PC-9 (cell line): ENCODE results near the gene CHMP4B. TPM values are rescaled to one million over a fixed set of nuclear protein-coding genes. Genes with fewer than 3 reads are reported as not detected.
A peak's percentile ranks its signal among the peaks of the same experiment; 100 is the strongest.

Source experiments
- BruUV-seq: library from RNA; stranded (reverse); fragments of 400-500 nt; replicated peaks from 2 replicates; lab custom pipeline; 2021; lab: Mats Ljungman, UMichigan
- CTCF ChIA-PET: fragments of 300-600 bp; sonication (Branson Sonifier 250); formaldehyde crosslinking; loops from one replicate; lab custom pipeline; 2022; ENCODE audit warnings: antibody characterized with exemption; lab: Charles Lee
- POLR2A ChIA-PET: fragments of 300-600 bp; sonication (Branson Sonifier 250); formaldehyde crosslinking; loops from one replicate; lab custom pipeline; 2022; ENCODE audit warnings: antibody characterized with exemption; ENCODE audit not compliant: unreplicated experiment; lab: Charles Lee
- DNase-seq, 2 experiments: peaks; one replicate each; pipeline versions ENCODE4 v3.0.0 to v3.0.0-alpha.2; 2015 to 2022; ENCODE audit warnings: mixed read lengths in 1 of 2
- H2AFZ ChIP-seq: fragments of 200-600 bp; sonication (generic); 2 replicates; pipeline ENCODE4 v1.8.1; 2017; ENCODE audit warnings: antibody characterized with exemption
- H3F3A ChIP-seq: fragments of 200-600 bp; sonication (generic); 2 replicates; pipeline ENCODE4 v1.8.1; 2017; ENCODE audit warnings: antibody characterized with exemption, mild to moderate bottlenecking, low read depth; ENCODE audit not compliant: insufficient read depth
- H3K27ac ChIP-seq: fragments of 200-600 bp; sonication (generic); 2 replicates; pipeline ENCODE4 v1.6.1; 2016; ENCODE audit warnings: mixed run types
- H3K27me3 ChIP-seq: fragments of 200-600 bp; sonication (generic); 2 replicates; pipeline ENCODE4 v1.6.1; 2016; ENCODE audit warnings: low read depth, mixed run types; ENCODE audit not compliant: insufficient read depth
- H3K36me3 ChIP-seq: fragments of 200-600 bp; sonication (generic); 2 replicates; pipeline ENCODE4 v1.6.1; 2016; ENCODE audit warnings: low read depth, mixed run types
- H3K4me1 ChIP-seq: fragments of 200-600 bp; sonication (generic); replicated peaks from 2 replicates; pipeline ENCODE4 v1.6.1; 2016; ENCODE audit warnings: mixed run types; ENCODE audit not compliant: insufficient read depth
- H3K4me2 ChIP-seq: fragments of 200-600 bp; sonication (generic); 2 replicates; pipeline ENCODE4 v1.6.1; 2017; ENCODE audit warnings: mixed run types
- H3K4me3 ChIP-seq: fragments of 200-600 bp; sonication (generic); 2 replicates; pipeline ENCODE4 v1.6.1; 2016; ENCODE audit warnings: mixed run types
- H3K79me2 ChIP-seq: fragments of 200-600 bp; sonication (generic); 2 replicates; pipeline ENCODE4 v1.6.1; 2017; ENCODE audit warnings: low read depth, mixed run types
- H3K9me2 ChIP-seq: fragments of 200-600 bp; sonication (generic); 2 replicates; pipeline ENCODE4 v1.8.1; 2017; ENCODE audit warnings: mild to moderate bottlenecking; ENCODE audit not compliant: insufficient read depth
- H3K9me3 ChIP-seq: fragments of 200-600 bp; sonication (generic); 2 replicates; pipeline ENCODE4 v1.8.1; 2016; ENCODE audit warnings: low read depth; ENCODE audit not compliant: insufficient read depth
- H4K20me1 ChIP-seq: fragments of 200-600 bp; sonication (generic); 2 replicates; pipeline ENCODE4 v1.8.1; 2017; ENCODE audit not compliant: insufficient read depth
- CTCF ChIP-seq: fragments of 200-600 bp; sonication (generic); conservative IDR thresholded peaks from 2 replicates; pipeline ENCODE4 v1.6.1; 2017; ENCODE audit warnings: mixed run types, antibody characterized with exemption, mild to moderate bottlenecking, moderate library complexity
- EZH2 ChIP-seq: fragments of 200-600 bp; sonication (generic); IDR thresholded peaks from 2 replicates; pipeline ENCODE4 v1.8.0; 2017; ENCODE audit warnings: antibody characterized with exemption, low read depth
- intact Hi-C: fragments of 100-400 bp; cut with micrococcal nuclease; formaldehyde crosslinking; loops from one replicate; pipeline ENCODE4 v1.10.0; 2022; ENCODE audit not compliant: unreplicated experiment
- total RNA-seq: library from RNA; stranded (reverse); gene quantifications from 2 replicates; pipeline ENCODE4 v1.2.3, GENCODE V29; 2021

The CHMP4B gene
- total RNA-seq, 1 experiment from 2014 or later, result 180 TPM

- Histone ChIP-seq H2AFZ (no peak overlapping the region), H3K9me2 (no peaks in the 10 kb centered on the region), H3K9me3 (no peaks in the 10 kb centered on the region), H3K4me2 (peak overlapping the region; percentile 73), H3K79me2 (peaks cover 3% of the 10 kb centered on the region; the same call in 1 of the 2 replicates), H3K4me1 (peaks cover 53% of the 10 kb centered on the region), H3F3A (peaks cover 26% of the 10 kb centered on the region), H3K36me3 (no peaks in the 10 kb centered on the region), H3K4me3 (peak overlapping the region; percentile 24; the same call in 1 of the 2 replicates), H3K27me3 (no peaks in the 10 kb centered on the region), H3K27ac (peak overlapping the region; percentile 98), H4K20me1 (no peaks in the 10 kb centered on the region)
- ChIA-PET POLR2A (interaction anchor here (0.6 kb wide), 1 partner anchor 1034 kb away, joined by 4 read pairs; no protein-coding TSS in a partner anchor), CTCF (interaction anchor here (0.6 kb wide), 2 partner anchors 24 to 49 kb away, joined by 3 to 4 read pairs; no protein-coding TSS in a partner anchor)
- intact Hi-C loops, result loop anchor here (1.0 to 5.0 kb wide), 5 partner anchors 10 to 324 kb away; partner anchors contain the start of genes ACTL10, CHMP4B and EIF2S2
- BruUV-seq, result no TSS peak
- DNase-seq, result peak; percentile 58 to 77
- TF ChIP-seq CTCF (no peak), EZH2 (no peak)
These were observed 22.6 kb upstream of the CHMP4B start for GRCh38 chr20:33788351-33789049.

- no peaks in the 10 kb centered on the region for H3K36me3 ChIP-seq
- no peak for TF ChIP-seq EZH2
- no peak for TF ChIP-seq CTCF
- intact Hi-C loops, result loop anchor here (1.0 to 5.0 kb wide), 5 partner anchors 11 to 323 kb away; partner anchors contain the start of genes ACTL10, CHMP4B and EIF2S2
- ChIA-PET POLR2A (interaction anchor here (0.5 to 2.2 kb wide), 11 partner anchors 10 to 1035 kb away, joined by 3 to 44 read pairs (median 4); partner anchors contain the start of genes CHMP4B, EIF2S2, MAPRE1 and ZNF341), CTCF (interaction anchor here (0.6 kb wide), 2 partner anchors 48 to 99 kb away, joined by 3 read pairs; no protein-coding TSS in a partner anchor)
- DNase-seq, result peak; percentile 98 to 100
- H3K9me2 ChIP-seq, result no peaks in the 10 kb centered on the region
- no peak overlapping the region for H2AFZ ChIP-seq
- H3K4me1 ChIP-seq, result peaks cover 59% of the 10 kb centered on the region
- BruUV-seq, result no TSS peak
- peaks cover 3% of the 10 kb centered on the region; the same call in 1 of the 2 replicates for H3K79me2 ChIP-seq
- H4K20me1 ChIP-seq, result no peaks in the 10 kb centered on the region
- peak overlapping the region; percentile 73 for H3K4me2 ChIP-seq
- peak overlapping the region; percentile 98 for H3K27ac ChIP-seq
- no peaks in the 10 kb centered on the region for H3K9me3 ChIP-seq
- peak overlapping the region; percentile 24; the same call in 1 of the 2 replicates for H3K4me3 ChIP-seq
- H3K27me3 ChIP-seq, result no peaks in the 10 kb centered on the region
- H3F3A ChIP-seq, result peaks cover 29% of the 10 kb centered on the region
These were observed 21.9 kb upstream of the CHMP4B start for GRCh38 chr20:33789109-33789857.

- Histone ChIP-seq H3F3A (peaks cover 30% of the 10 kb centered on the region), H3K9me3 (no peaks in the 10 kb centered on the region), H3K4me2 (peak overlapping the region; percentile 73), H4K20me1 (no peaks in the 10 kb centered on the region), H3K27ac (peak overlapping the region; percentile 98), H3K27me3 (no peaks in the 10 kb centered on the region), H3K4me3 (no peak overlapping the region), H3K4me1 (peaks cover 63% of the 10 kb centered on the region), H2AFZ (no peak overlapping the region), H3K36me3 (no peaks in the 10 kb centered on the region), H3K79me2 (peaks cover 3% of the 10 kb centered on the region; the same call in 1 of the 2 replicates), H3K9me2 (no peaks in the 10 kb centered on the region)
- intact Hi-C loops, result loop anchor here (1.0 to 5.0 kb wide), 8 partner anchors 12 to 322 kb away; partner anchors contain the start of genes ACTL10, CHMP4B, EIF2S2 and RALY
- DNase-seq, result no peak
- POLR2A ChIA-PET, result interaction anchor here (0.5 to 2.2 kb wide), 7 partner anchors 11 to 970 kb away, joined by 3 to 44 read pairs (median 5); partner anchors contain the start of genes CHMP4B, EIF2S2, MAPRE1 and ZNF341
- no TSS peak for BruUV-seq
- TF ChIP-seq CTCF, result no peak
- no peak for TF ChIP-seq EZH2
- CTCF ChIA-PET, result interaction anchor here (0.6 kb wide), 1 partner anchor 99 kb away, joined by 3 read pairs; no protein-coding TSS in a partner anchor
These were observed 21.3 kb upstream of the CHMP4B start for GRCh38 chr20:33789858-33790182.
